ENCODE data around the gene CKS1B. TPM values are rescaled to one million over a fixed set of nuclear protein-coding genes. Genes with fewer than 3 reads are reported as not detected.

CKS1B gene
- total and polyA plus RNA-seq, 2 donors (not counting 1 experiment from before 2014, with no cell fraction given): 16.8 to 33.0 TPM

GRCh38 chr1:155017946-155018316, 43.5 kb downstream of the CKS1B start:
- Histone ChIP-seq H3K36me3 (replicated peaks in 1 of 2; ENCODE audit: control extremely low read depth in 1 of 2, control insufficient read depth in 1 of 2, extremely low read depth in 1 of 2, insufficient read depth in 2 of 2, low read length in 1 of 2) (peaks cover 0 to 19% of the 10 kb centered on the region in 2 experiments), H3K27me3 (replicated peaks in 1 of 4; ENCODE audit: control extremely low read depth in 1 of 4, control insufficient read depth in 3 of 4, insufficient read depth in 4 of 4, low read length in 3 of 4) (no peaks in the 10 kb centered on the region), H3K79me2 (ENCODE audit: control insufficient read depth, insufficient read depth, low read length) (peaks cover 3% of the 10 kb centered on the region), H3K9me3 (ENCODE audit: control extremely low read depth in 1 of 3, control insufficient read depth in 2 of 3, insufficient read depth in 1 of 3, low read length in 2 of 3) (peaks cover 0 to 2% (median 0%) of the 10 kb centered on the region in 3 donors), H3K4me3 (ENCODE audit: control extremely low read depth in 1 of 5, extremely low read depth in 1 of 5, insufficient read depth in 1 of 5, low read depth in 2 of 5, low read length in 4 of 5) (peak overlapping the region; percentile 9 to 68 (median 49)), H3K4me2 (replicated peaks; ENCODE audit: low read depth, low read length, poor library complexity, severe bottlenecking) (peak overlapping the region; percentile 92), H2AFZ (ENCODE audit: insufficient read depth, low read depth, low read length, poor library complexity, severe bottlenecking) (peak overlapping the region; percentile 40), H3K9ac (ENCODE audit: low read length) (peak overlapping the region; percentile 69), H3K27ac (ENCODE audit: low read length in 2 of 2) (peak overlapping the region; percentile 88 to 89), H4K20me1 (ENCODE audit: control insufficient read depth, insufficient read depth, low read length, poor library complexity, severe bottlenecking) (peaks cover 10% of the 10 kb centered on the region), H3K4me1 (ENCODE audit: control insufficient read depth in 2 of 2, insufficient read depth in 2 of 2, low read length in 2 of 2) (peaks cover 47 to 61% of the 10 kb centered on the region in 2 donors)
- ATAC-seq (ENCODE audit: low read depth) (no peak), DNase-seq (no peak)
- Mint-ChIP-seq H3K27ac (peak overlapping the region; percentile 93), H3K4me3 (peak overlapping the region; percentile 84), H3K9me3 (ENCODE audit: insufficient read depth) (no peaks in the 10 kb centered on the region), H3K27me3 (no peaks in the 10 kb centered on the region), H3K4me1 (peaks cover 62% of the 10 kb centered on the region)
- CTCF ChIA-PET: interaction anchor here (0.6 to 17.4 kb wide), 36 partner anchors 8 to 458 kb away, joined by 3 to 295 read pairs (median 6); partner anchors contain the start of genes ADAM15, CKS1B, FLAD1 and KRTCAP2
- WGBS (ENCODE audit: insufficient coverage): 62% methylated on average over 3 of the region's 6 CpGs
- intact Hi-C loops (cut with micrococcal nuclease): loop anchor here (1.0 to 2.0 kb wide), 10 partner anchors 12 to 459 kb away; partner anchors contain the start of genes ADAM15, CKS1B, FLAD1 and PBXIP1
- POLR2A ChIA-PET: interaction anchor here (0.8 to 6.0 kb wide), 8 partner anchors 10 to 82 kb away, joined by 3 to 74 read pairs (median 7); partner anchors contain the start of genes CKS1B, PBXIP1, PMVK and ZBTB7B
- TF ChIP-seq CTCF (IDR thresholded peaks at IDR 0.05) (no peak), EZH2 (IDR thresholded peaks at IDR 0.05; ENCODE audit: borderline replicate concordance, insufficient read depth, low read depth, low read length, poor library complexity, severe bottlenecking) (no peak)

Data from B cell (primary cell).